Measurements from ENCODE around the gene URB1. TPM values are rescaled to one million over a fixed set of nuclear protein-coding genes. Genes with fewer than 3 reads are reported as not detected.

URB1 gene
- total and polyA plus RNA-seq, 9 donors = 7.6 to 29.6 (median 18.0) TPM

- H3K27ac ChIP-seq = no peak overlapping the region
- intact Hi-C loops (cut with DNase I) = no loop called here
- no peaks in the 10 kb centered on the region for H3K9me3 ChIP-seq
- no peaks in the 10 kb centered on the region for H3K36me3 ChIP-seq
- 78 to 84% (median 82%) methylated on average over 5 of the region's 5 CpGs for WGBS, 3 donors
- TF ChIP-seq EP300 (IDR thresholded peaks at IDR 0.05) = no peak
- no peak for TF ChIP-seq CTCF (IDR thresholded peaks at IDR 0.05)
- no peak for TF ChIP-seq POLR2A (IDR thresholded peaks at IDR 0.05)
- H3K4me3 ChIP-seq = no peak overlapping the region
- DNase-seq = no peak
- no peaks in the 10 kb centered on the region for H3K27me3 ChIP-seq
- H3K4me1 ChIP-seq (ENCODE audit: insufficient read depth) = no peaks in the 10 kb centered on the region
Measured at GRCh38 chr21:32426066-32426465, 33.3 kb upstream of the URB1 start.

- H3K27me3 ChIP-seq = no peaks in the 10 kb centered on the region
- no peaks in the 10 kb centered on the region for H3K36me3 ChIP-seq
- no peaks in the 10 kb centered on the region for H3K9me3 ChIP-seq
- no peak for TF ChIP-seq POLR2A (IDR thresholded peaks at IDR 0.05)
- TF ChIP-seq EP300 (IDR thresholded peaks at IDR 0.05) = no peak
- TF ChIP-seq CTCF (IDR thresholded peaks at IDR 0.05) = no peak
- intact Hi-C loops (cut with DNase I) = no loop called here
- H3K27ac ChIP-seq = no peak overlapping the region
- no peaks in the 10 kb centered on the region for H3K4me1 ChIP-seq (ENCODE audit: insufficient read depth)
- 92 to 98% (median 95%) methylated on average over 4 of the region's 4 CpGs for whole genome bisulfite sequencing, 3 donors
- H3K4me3 ChIP-seq = no peak overlapping the region
- no peak for DNase-seq
Measured at GRCh38 chr21:32425628-32426027, 32.8 kb upstream of the URB1 start.

GRCh38 chr21:32424674-32425073 is 31.9 kb upstream of the URB1 start:
- intact Hi-C loops (cut with DNase I) = no loop called here
- WGBS, 3 donors = 92 to 96% (median 92%) methylated on average over 5 of the region's 5 CpGs
- H3K4me3 ChIP-seq = no peak overlapping the region
- no peak overlapping the region for H3K27ac ChIP-seq
- TF ChIP-seq EP300 (IDR thresholded peaks at IDR 0.05) = no peak
- no peak for TF ChIP-seq POLR2A (IDR thresholded peaks at IDR 0.05)
- no peak for TF ChIP-seq CTCF (IDR thresholded peaks at IDR 0.05)
- H3K27me3 ChIP-seq = no peaks in the 10 kb centered on the region
- H3K4me1 ChIP-seq (ENCODE audit: insufficient read depth) = no peaks in the 10 kb centered on the region
- no peaks in the 10 kb centered on the region for H3K9me3 ChIP-seq
- DNase-seq = no peak
- H3K36me3 ChIP-seq = no peaks in the 10 kb centered on the region

- 61 to 77% (median 63%) methylated on average over 2 of the region's 2 CpGs for WGBS, 3 donors
- DNase-seq = no peak
- H3K27me3 ChIP-seq = no peaks in the 10 kb centered on the region
- H3K4me1 ChIP-seq (ENCODE audit: insufficient read depth) = no peaks in the 10 kb centered on the region
- H3K36me3 ChIP-seq = no peaks in the 10 kb centered on the region
- TF ChIP-seq CTCF (IDR thresholded peaks at IDR 0.05) = no peak
- no peak for TF ChIP-seq EP300 (IDR thresholded peaks at IDR 0.05)
- no peak for TF ChIP-seq POLR2A (IDR thresholded peaks at IDR 0.05)
- H3K4me3 ChIP-seq = no peak overlapping the region
- H3K9me3 ChIP-seq = no peaks in the 10 kb centered on the region
- H3K27ac ChIP-seq = no peak overlapping the region
- intact Hi-C loops (cut with DNase I) = no loop called here
Measured at GRCh38 chr21:32424191-32424535, 31.4 kb upstream of the URB1 start.
